A673 (cell line): ENCODE data around the gene MYOC.

Source experiments
- CTCF ChIP-seq: fragments of 300-800, 200-600 bp; sonication (generic); conservative IDR thresholded peaks from 2 replicates; pipeline ENCODE4 v1.5.1; 2017; ENCODE audit warnings: low read depth, mild to moderate bottlenecking, antibody characterized with exemption, low read length, moderate library complexity, mixed read lengths
- EZH2 ChIP-seq: fragments of 200-600 bp; sonication (generic); IDR thresholded peaks from 2 replicates; pipeline ENCODE4 v1.6.1; 2017; ENCODE audit warnings: borderline replicate concordance, low read depth, mild to moderate bottlenecking, mixed read lengths, antibody characterized with exemption, low read length; ENCODE audit not compliant: poor library complexity, severe bottlenecking

GRCh38 chr1:171661076-171661650 lies 8.7 kb upstream of the MYOC start:
- TF ChIP-seq CTCF (no peak), EZH2 (no peak)
